Brain pericyte (primary cell): ENCODE measurements around the gene UBTD2.

Experiments
- DNase-seq: peaks from one replicate; pipeline ENCODE4 v3.0.0-alpha.2; 2012; ENCODE audit warnings: low read depth, low spot score

The UBTD2 gene

GRCh38 chr5:172194985-172195774 is 88.4 kb downstream of the UBTD2 start:
- DNase-seq: no peak

- DNase-seq: no peak
These were observed 89.7 kb downstream of the UBTD2 start, which contains the start of gene EFCAB9 for GRCh38 chr5:172193872-172194271. EFCAB9 (plus strand) TSS chr5:172194172; CDS start chr5:172194173, 1 bp downstream.

- DNase-seq: no peak
These were observed 93.8 kb downstream of the UBTD2 start for GRCh38 chr5:172189693-172190296.

- DNase-seq: peak; percentile 83
These were observed 94.5 kb downstream of the UBTD2 start for GRCh38 chr5:172188893-172189692.

GRCh38 chr5:172188033-172188892 is 95.3 kb downstream of the UBTD2 start, which contains the start of gene STK10:
STK10 (minus strand) TSS chr5:172188224; CDS start chr5:172188042, 182 bp downstream.
- no peak for DNase-seq

GRCh38 chr5:172187118-172188032 is 96.2 kb downstream of the UBTD2 start:
- DNase-seq: no peak

DNA sequence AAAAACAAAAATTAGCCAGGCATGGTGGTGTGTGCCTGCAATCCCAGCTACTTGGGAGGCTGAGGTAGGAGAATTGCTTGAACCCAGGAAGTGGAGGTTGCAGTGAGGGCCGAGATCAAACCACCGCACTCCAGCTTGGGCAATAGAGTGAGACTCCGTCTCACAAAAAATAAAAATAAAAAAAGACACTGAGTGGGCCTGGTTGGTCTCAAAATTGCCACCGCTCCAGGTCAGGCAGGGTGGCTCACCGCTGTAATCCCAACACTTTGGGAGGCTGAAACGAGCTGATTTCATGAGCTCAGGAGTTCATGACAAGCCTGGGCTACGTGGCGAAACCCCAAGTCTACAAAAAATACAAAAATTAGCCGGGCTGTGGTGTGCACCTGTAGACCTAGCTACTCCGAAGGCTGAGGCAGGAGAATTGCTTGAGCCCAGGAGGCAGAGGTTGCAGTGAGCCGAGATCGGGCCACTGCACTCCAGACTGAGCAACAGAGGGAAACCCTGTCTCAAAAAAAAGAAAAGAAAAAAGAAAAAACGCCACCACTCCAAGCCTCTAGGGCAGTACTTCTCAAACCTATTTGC is 97.4 kb downstream of the UBTD2 start:
- DNase-seq: no peak

GRCh38 chr5:172185096-172185461 is 98.5 kb downstream of the UBTD2 start:
- DNase-seq: no peak

- no peak for DNase-seq
These were observed 99.7 kb downstream of the UBTD2 start for GRCh38 chr5:172183881-172184280.

GRCh38 chr5:172182291-172182690 is 101.3 kb downstream of the UBTD2 start:
- no peak for DNase-seq

- DNase-seq: no peak
These were observed 102.6 kb downstream of the UBTD2 start for GRCh38 chr5:172180936-172181335.

DNA sequence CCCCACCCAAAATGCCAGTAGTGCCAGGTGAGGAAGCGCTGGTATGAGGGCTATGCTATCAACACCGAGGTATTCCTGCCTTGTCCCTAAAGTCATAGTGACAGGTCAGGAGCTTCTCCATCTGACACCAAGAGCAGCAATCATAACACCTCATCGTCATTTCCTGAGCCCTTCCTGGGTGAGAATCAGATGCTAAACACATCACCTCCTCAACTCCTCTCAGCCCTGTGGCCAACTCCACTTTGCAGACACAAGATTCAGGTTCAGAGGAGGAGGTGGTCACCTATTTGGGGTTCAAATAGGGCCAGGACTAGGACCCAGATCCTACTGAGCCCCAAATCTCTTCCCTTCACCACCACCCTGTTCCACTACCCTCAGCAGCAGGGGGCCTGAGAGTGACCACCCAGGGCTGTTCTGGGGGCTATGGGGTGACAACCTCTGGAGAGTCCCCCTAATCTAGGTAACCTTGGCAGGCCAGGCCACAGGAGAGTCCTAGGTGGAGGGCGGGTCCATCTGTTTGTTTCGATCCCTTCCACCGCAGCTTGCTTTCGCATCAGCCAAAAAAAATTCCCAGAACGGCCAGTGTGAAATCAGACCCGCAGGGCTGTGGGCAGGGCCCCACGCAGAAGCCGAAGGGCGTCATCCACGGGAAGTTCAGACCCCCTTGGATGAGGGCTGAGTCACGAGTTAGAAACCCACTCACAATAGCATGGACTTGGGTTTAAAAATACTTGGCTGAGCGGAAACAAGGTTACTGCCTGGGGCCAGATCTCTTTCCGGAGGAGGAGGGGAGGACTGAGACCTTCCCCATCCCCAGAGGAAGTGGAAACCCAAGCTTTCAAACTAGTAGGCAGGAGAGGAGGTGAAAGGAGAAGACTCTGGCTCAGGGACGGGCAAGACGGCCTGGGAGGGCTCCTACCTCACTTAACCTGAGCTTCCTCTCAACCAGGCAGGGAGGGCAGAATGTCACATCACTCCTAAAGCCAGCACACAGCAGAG is 104.3 kb downstream of the UBTD2 start:
- DNase-seq: no peak

DNA sequence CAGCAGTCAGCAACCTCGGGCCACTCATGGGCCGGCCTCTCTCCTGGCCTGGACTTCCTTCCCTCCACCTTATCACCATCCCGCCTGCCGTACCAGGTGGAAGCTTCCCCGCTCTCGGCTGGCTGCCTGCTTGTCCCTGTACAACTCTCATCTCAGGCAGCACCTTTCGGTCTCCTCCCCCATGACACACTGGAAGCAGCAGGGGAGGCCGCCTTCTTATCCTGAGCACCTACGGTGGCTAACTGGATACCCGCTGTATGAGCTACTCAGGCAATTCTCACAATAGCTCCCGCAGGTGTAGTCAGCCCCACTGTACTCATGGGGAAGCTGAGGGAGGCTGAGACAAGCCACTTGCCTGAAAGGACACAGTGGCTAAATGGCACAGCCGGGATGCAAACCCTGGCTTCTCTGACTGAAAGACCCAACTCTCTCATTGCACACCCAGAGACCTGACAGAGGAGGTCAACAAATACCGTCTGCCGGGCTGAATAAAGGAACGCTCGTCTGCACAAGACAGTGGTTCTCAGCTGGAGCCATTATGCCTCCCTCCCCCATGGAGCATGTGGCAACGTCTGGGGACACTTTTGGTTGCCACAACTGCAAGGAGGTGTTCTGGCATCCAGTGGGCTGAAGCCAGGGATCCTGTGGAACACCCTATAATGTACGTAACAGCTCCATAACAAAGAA is 105.1 kb downstream of the UBTD2 start:
- no peak for DNase-seq

DNA sequence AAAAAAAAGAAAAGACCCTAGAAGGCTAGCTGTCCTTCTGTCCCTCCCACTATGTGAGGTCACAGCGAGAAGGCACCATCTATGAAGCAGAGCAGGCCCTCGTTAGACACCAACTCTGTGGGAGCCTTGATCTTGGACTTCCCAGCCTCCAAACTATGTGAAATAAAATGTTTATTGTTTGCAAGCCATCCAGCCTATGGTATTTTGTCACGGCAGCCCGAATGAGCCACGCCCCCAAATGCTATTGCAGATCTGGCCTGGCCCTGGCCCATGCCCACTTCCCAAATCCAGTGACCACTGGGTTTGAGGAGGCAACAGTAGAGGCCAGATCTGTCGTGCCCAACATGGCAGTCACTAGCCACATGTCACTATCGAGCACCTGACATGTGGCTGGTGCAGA is 106.4 kb downstream of the UBTD2 start:
- no peak for DNase-seq

DNA sequence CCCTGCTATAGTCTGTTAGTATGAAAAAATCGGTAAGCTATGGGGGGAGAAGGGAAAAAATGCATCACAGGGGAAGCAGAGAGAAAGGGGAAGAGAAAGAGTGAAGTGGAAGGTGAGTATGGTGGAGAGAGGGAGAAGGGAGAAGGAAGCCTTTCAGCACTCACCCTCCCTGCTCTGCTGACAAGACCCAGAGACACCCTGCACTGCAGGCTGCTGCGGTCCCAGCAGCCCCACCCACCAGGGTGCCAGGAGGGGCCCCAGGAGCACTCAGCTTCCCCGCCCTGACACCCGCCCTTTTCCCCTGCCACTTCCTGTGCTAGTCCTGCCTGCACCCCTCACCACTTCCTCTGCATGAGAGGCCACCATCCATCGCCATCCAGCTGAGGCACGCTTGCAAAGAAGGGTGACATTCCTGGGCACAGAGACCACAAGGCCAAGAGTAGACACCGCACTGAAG is 108.3 kb downstream of the UBTD2 start:
- no peak for DNase-seq

GRCh38 chr5:172173564-172174153 is 109.9 kb downstream of the UBTD2 start:
- DNase-seq: no peak

DNA sequence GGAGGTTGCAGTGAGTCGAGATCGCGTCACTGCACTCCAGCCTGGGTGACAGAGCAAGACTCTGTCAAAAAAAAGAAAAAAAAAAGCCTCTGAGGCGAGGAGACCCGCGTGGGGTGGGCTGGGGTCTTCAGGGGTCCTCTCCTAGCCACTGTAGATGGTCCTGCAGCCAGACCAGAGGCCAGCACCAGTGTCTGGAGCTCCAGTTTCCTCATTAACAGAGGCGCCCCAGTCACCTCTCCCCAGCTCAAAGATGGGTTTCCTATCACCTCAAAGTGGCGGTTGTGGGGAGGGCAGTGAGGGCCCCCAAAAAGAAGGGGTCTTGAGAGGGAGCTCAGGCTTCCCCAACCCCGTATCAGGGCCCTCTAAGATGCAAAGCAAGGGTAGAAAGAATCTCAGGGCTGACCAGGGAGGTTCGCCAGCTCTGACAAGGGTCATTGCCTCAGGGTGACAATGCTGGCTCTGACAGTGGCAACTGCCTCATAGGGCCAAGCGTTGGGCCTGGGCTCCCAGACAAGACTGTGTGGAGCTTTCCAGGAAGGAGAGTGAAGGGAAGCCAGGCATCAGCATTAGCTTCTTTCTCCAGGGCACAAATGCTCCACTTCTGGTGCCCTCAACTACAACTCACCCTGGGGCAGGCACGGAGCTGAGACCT is 110.5 kb downstream of the UBTD2 start:
- DNase-seq: no peak
